DND-41 (cell line): ENCODE results near the gene NPVF.

Experiments used
- CTCF ChIP-seq: IDR thresholded peaks from 2 replicates; pipeline ENCODE4 v1.5.1; 2012; ENCODE audit warnings: borderline replicate concordance, low read length, moderate library complexity, mild to moderate bottlenecking; ENCODE audit not compliant: poor library complexity, severe bottlenecking; ENCODE audit errors: extremely low read depth
- EZH2 ChIP-seq: IDR thresholded peaks from 3 replicates; pipeline ENCODE4 v1.6.1; 2012; ENCODE audit warnings: borderline replicate concordance, low read depth, mild to moderate bottlenecking, moderate library complexity, low read length, inconsistent platforms; ENCODE audit not compliant: severe bottlenecking

GRCh38 chr7:25259487-25260243 lies 31.4 kb upstream of the NPVF start:
- TF ChIP-seq EZH2 (no peak), CTCF (peak; percentile 89)
